Right lobe of liver (tissue), 4 donors: ENCODE measurements around the gene NOL4L.

Experiments used
- POLR2A ChIP-seq: fragments of 450-650 bp; IDR thresholded peaks from one replicate; pipeline ENCODE4 v1.6.1; 2017; ENCODE audit warnings: antibody characterized with exemption, mild to moderate bottlenecking
- TF ChIP-seq, protein P1 (sequence below), 4 donors: fragments of 200-600 bp in 3 of 4; fragments of 450-650 bp in 1 of 4; IDR thresholded peaks; one replicate each; pipeline versions ENCODE4 v1.5.1 to v1.8.0; 2016 to 2022; ENCODE audit warnings: antibody characterized with exemption in 4 of 4, mild to moderate bottlenecking in 2 of 4
- donor health status: DM: no; HTN: no; CAD: no.
- donor health status: DM: no; HTN: no; CAD: no.
- donor health status: DM: no; HTN: yes; CAD: no.

- TF ChIP-seq, protein P1, sequence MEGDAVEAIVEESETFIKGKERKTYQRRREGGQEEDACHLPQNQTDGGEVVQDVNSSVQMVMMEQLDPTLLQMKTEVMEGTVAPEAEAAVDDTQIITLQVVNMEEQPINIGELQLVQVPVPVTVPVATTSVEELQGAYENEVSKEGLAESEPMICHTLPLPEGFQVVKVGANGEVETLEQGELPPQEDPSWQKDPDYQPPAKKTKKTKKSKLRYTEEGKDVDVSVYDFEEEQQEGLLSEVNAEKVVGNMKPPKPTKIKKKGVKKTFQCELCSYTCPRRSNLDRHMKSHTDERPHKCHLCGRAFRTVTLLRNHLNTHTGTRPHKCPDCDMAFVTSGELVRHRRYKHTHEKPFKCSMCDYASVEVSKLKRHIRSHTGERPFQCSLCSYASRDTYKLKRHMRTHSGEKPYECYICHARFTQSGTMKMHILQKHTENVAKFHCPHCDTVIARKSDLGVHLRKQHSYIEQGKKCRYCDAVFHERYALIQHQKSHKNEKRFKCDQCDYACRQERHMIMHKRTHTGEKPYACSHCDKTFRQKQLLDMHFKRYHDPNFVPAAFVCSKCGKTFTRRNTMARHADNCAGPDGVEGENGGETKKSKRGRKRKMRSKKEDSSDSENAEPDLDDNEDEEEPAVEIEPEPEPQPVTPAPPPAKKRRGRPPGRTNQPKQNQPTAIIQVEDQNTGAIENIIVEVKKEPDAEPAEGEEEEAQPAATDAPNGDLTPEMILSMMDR (IDR thresholded peaks at IDR 0.05): no peak
- no peak for TF ChIP-seq POLR2A
Measured at GRCh38 chr20:32551693-32552092, 33.4 kb downstream of the NOL4L start.
